Tibial nerve (tissue), 4 donors: ENCODE measurements around the gene WDPCP.

Experiments used
- EP300 ChIP-seq, 2 donors: sonication (generic); formaldehyde crosslinking; IDR thresholded peaks; one replicate each; pipeline ENCODE4 v1.6.1; 2017; ENCODE audit warnings: antibody characterized with exemption in 2 of 2, mild to moderate bottlenecking in 1 of 2
- POLR2A ChIP-seq, 2 donors: fragments of 450-650 bp; IDR thresholded peaks; one replicate each; pipeline ENCODE4 v1.6.1; 2017; ENCODE audit warnings: antibody characterized with exemption in 2 of 2, mild to moderate bottlenecking in 2 of 2, moderate library complexity in 2 of 2
- TF ChIP-seq, protein P1 (sequence below), 5 experiments: fragments of 200-600 bp in 3 of 5; fragments of 450-650 bp in 2 of 5; sonication (generic) in 3 of 5; IDR thresholded peaks; one replicate each; pipeline ENCODE4 v1.5.1; 2016 to 2019; ENCODE audit warnings: antibody characterized with exemption in 5 of 5, mild to moderate bottlenecking in 3 of 5, moderate library complexity in 2 of 5

DNA sequence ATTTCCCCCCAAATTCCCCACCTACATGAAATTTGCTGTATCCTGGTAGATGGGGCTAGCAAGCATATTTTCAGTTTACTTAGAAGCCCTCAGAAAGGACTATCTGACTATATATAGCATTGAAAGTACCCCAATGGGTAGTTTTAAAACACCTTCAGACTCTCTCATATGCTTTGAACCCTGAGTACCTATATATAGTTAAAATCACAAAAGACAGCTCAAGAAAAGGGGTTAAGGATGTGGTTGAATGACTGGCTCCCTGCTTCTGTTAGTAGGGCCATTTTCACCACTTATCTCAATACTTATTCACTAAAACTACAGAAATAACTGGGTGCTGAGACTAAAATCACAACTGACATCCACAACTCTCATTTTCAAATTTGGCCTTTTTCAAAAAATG, 18.5 kb downstream of the WDPCP start:
- TF ChIP-seq POLR2A (IDR thresholded peaks at IDR 0.05) (no peak), EP300 (IDR thresholded peaks at IDR 0.05) (no peak)
- TF ChIP-seq, protein P1, sequence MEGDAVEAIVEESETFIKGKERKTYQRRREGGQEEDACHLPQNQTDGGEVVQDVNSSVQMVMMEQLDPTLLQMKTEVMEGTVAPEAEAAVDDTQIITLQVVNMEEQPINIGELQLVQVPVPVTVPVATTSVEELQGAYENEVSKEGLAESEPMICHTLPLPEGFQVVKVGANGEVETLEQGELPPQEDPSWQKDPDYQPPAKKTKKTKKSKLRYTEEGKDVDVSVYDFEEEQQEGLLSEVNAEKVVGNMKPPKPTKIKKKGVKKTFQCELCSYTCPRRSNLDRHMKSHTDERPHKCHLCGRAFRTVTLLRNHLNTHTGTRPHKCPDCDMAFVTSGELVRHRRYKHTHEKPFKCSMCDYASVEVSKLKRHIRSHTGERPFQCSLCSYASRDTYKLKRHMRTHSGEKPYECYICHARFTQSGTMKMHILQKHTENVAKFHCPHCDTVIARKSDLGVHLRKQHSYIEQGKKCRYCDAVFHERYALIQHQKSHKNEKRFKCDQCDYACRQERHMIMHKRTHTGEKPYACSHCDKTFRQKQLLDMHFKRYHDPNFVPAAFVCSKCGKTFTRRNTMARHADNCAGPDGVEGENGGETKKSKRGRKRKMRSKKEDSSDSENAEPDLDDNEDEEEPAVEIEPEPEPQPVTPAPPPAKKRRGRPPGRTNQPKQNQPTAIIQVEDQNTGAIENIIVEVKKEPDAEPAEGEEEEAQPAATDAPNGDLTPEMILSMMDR (IDR thresholded peaks at IDR 0.05) = no peak
